ENCODE data around the gene INTS6L.
A peak's percentile ranks its signal among the peaks of the same experiment; 100 is the strongest.

Gene INTS6L

GRCh38 chrX:135522878-135523693 is 2.6 kb downstream of the INTS6L start:
- H3K4me1 ChIP-seq (ENCODE audit: control insufficient read depth in 1 of 2, insufficient read depth in 2 of 2, low read length in 2 of 2) = no peaks in the 10 kb centered on the region
- H3K9me3 ChIP-seq (ENCODE audit: control insufficient read depth in 1 of 2, low read length in 2 of 2) = no peaks in the 10 kb centered on the region
- H3K36me3 ChIP-seq (ENCODE audit: control insufficient read depth in 1 of 2, insufficient read depth in 2 of 2, low read length in 2 of 2) = no peaks in the 10 kb centered on the region
- H3K27me3 ChIP-seq (ENCODE audit: control insufficient read depth in 1 of 2, insufficient read depth in 2 of 2, low read length in 2 of 2) = no peaks in the 10 kb centered on the region
- peak overlapping the region in 1 of 2 donors; percentile 54 for H3K9ac ChIP-seq (ENCODE audit: low read depth in 1 of 2, low read length in 2 of 2)
- H3K27ac ChIP-seq (ENCODE audit: low read depth, low read length) = no peak overlapping the region
- H3K4me3 ChIP-seq (ENCODE audit: low read depth in 1 of 2, low read length in 2 of 2) = peak overlapping the region; percentile 72 to 77

DNA sequence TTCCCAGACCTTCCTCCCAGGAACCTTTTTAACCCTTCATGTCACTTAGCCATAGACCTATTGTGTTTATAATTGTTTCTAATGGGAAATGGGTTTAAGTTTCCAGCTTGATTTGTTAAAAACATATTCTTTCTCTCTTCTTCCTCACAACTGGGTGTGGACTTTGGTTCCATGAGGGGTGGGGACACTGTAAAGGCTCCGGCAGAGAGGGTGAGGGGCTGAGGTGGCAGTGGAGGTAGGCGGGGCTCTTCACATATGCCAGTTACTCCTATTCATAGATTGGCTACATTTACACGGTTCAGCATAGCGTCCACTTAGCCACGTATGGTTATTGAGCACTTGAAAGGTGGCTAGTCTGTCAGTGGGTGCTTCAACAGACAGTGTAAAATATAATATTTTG is 7.8 kb downstream of the INTS6L start:
- Histone ChIP-seq H3K9me3 (ENCODE audit: control insufficient read depth in 1 of 2, low read length in 2 of 2) (no peaks in the 10 kb centered on the region), H3K4me1 (ENCODE audit: control insufficient read depth in 1 of 2, insufficient read depth in 2 of 2, low read length in 2 of 2) (no peaks in the 10 kb centered on the region), H3K4me3 (ENCODE audit: low read depth in 1 of 2, low read length in 2 of 2) (no peak overlapping the region), H3K27me3 (ENCODE audit: control insufficient read depth in 1 of 2, insufficient read depth in 2 of 2, low read length in 2 of 2) (no peaks in the 10 kb centered on the region), H3K36me3 (ENCODE audit: control insufficient read depth in 1 of 2, insufficient read depth in 2 of 2, low read length in 2 of 2) (no peaks in the 10 kb centered on the region), H3K27ac (ENCODE audit: low read depth, low read length) (no peak overlapping the region), H3K9ac (ENCODE audit: low read depth in 1 of 2, low read length in 2 of 2) (no peak overlapping the region)

- no peak overlapping the region for H3K4me3 ChIP-seq (ENCODE audit: low read depth in 1 of 2, low read length in 2 of 2)
- no peak overlapping the region for H3K9ac ChIP-seq (ENCODE audit: low read depth in 1 of 2, low read length in 2 of 2)
- H3K27ac ChIP-seq (ENCODE audit: low read depth, low read length) = no peak overlapping the region
- H3K36me3 ChIP-seq (ENCODE audit: control insufficient read depth in 1 of 2, insufficient read depth in 2 of 2, low read length in 2 of 2) = no peaks in the 10 kb centered on the region
- H3K27me3 ChIP-seq (ENCODE audit: control insufficient read depth in 1 of 2, insufficient read depth in 2 of 2, low read length in 2 of 2) = no peaks in the 10 kb centered on the region
- no peaks in the 10 kb centered on the region for H3K9me3 ChIP-seq (ENCODE audit: control insufficient read depth in 1 of 2, low read length in 2 of 2)
- H3K4me1 ChIP-seq (ENCODE audit: control insufficient read depth in 1 of 2, insufficient read depth in 2 of 2, low read length in 2 of 2) = no peaks in the 10 kb centered on the region
Observed at GRCh38 chrX:135528756-135529155, 8.3 kb downstream of the INTS6L start.

DNA sequence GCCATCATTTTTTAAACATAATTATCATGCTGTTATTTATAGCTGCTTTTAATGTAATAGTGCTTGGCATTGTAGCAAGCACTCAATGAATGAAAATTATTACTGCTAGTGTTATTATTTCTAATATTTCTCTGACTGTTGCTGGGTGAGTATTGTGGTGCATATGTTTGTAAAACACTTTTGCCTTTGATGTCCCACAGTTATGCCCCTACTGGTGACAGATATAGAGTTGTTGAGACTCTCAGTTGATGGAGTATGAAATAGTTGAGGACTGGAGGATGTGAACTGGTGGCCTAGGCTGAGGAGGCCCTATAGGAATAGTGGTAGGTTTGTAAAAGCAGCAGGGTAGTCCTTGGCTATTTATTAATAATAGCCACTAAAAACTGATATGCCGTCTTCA is 9.6 kb downstream of the INTS6L start:
- Histone ChIP-seq H3K27ac (ENCODE audit: low read depth, low read length) (no peak overlapping the region), H3K4me3 (ENCODE audit: low read depth in 1 of 2, low read length in 2 of 2) (no peak overlapping the region), H3K9ac (ENCODE audit: low read depth in 1 of 2, low read length in 2 of 2) (no peak overlapping the region), H3K4me1 (ENCODE audit: control insufficient read depth in 1 of 2, insufficient read depth in 2 of 2, low read length in 2 of 2) (no peaks in the 10 kb centered on the region), H3K9me3 (ENCODE audit: control insufficient read depth in 1 of 2, low read length in 2 of 2) (no peaks in the 10 kb centered on the region), H3K27me3 (ENCODE audit: control insufficient read depth in 1 of 2, insufficient read depth in 2 of 2, low read length in 2 of 2) (no peaks in the 10 kb centered on the region), H3K36me3 (ENCODE audit: control insufficient read depth in 1 of 2, insufficient read depth in 2 of 2, low read length in 2 of 2) (no peaks in the 10 kb centered on the region)

- H3K9me3 ChIP-seq (ENCODE audit: control insufficient read depth in 1 of 2, low read length in 2 of 2) = no peaks in the 10 kb centered on the region
- no peak overlapping the region for H3K9ac ChIP-seq (ENCODE audit: low read depth in 1 of 2, low read length in 2 of 2)
- H3K27me3 ChIP-seq (ENCODE audit: control insufficient read depth in 1 of 2, insufficient read depth in 2 of 2, low read length in 2 of 2) = no peaks in the 10 kb centered on the region
- H3K27ac ChIP-seq (ENCODE audit: low read depth, low read length) = no peak overlapping the region
- no peaks in the 10 kb centered on the region for H3K4me1 ChIP-seq (ENCODE audit: control insufficient read depth in 1 of 2, insufficient read depth in 2 of 2, low read length in 2 of 2)
- H3K4me3 ChIP-seq (ENCODE audit: low read depth in 1 of 2, low read length in 2 of 2) = no peak overlapping the region
- H3K36me3 ChIP-seq (ENCODE audit: control insufficient read depth in 1 of 2, insufficient read depth in 2 of 2, low read length in 2 of 2) = no peaks in the 10 kb centered on the region
Observed at GRCh38 chrX:135531813-135532212, 11.4 kb downstream of the INTS6L start.

DNA sequence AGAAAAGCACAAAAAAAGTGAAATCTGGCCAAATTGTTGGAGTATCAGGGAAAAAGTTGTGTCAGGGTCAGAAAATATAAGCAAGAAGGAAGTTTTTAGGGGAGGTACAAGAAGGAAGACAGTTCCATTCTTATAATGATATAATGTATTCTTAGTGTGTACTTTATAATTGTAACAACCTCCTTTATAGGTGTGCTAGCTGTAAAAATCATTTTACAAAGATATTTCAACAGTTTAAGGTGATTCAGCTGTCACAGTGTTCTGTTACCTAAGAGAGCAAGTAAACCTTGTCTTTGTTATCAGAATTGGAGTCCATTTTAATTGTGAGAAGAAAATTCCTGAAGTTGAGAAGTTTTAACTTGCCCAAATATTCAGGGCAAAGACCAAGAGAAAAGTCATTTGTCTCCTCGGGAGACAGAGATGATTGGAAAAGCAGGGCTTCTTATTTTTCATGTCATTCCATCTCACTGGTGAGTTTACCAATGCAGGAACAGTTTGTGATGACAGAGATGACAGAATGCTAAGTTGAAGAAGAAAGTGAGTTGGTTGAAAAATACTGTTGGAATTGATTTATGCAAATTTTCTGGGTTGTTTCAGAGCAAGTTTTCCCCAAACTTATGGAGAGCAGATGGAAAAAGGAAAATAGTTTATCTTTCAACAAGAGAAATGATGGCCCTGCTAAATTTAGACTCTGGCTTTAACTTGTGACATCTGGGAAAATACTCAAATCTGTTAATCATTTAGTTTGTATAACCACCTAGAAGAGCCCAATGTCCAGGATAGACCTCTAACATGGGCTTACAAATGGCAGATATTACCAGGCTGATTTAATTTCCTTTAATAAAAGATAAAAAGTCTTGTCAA is 14.8 kb downstream of the INTS6L start:
- Histone ChIP-seq H3K9ac (ENCODE audit: low read depth in 1 of 2, low read length in 2 of 2) (no peak overlapping the region), H3K9me3 (ENCODE audit: control insufficient read depth in 1 of 2, low read length in 2 of 2) (no peaks in the 10 kb centered on the region), H3K36me3 (ENCODE audit: control insufficient read depth in 1 of 2, insufficient read depth in 2 of 2, low read length in 2 of 2) (no peaks in the 10 kb centered on the region), H3K27me3 (ENCODE audit: control insufficient read depth in 1 of 2, insufficient read depth in 2 of 2, low read length in 2 of 2) (no peaks in the 10 kb centered on the region), H3K4me3 (ENCODE audit: low read depth in 1 of 2, low read length in 2 of 2) (no peak overlapping the region), H3K27ac (ENCODE audit: low read depth, low read length) (no peak overlapping the region), H3K4me1 (ENCODE audit: control insufficient read depth in 1 of 2, insufficient read depth in 2 of 2, low read length in 2 of 2) (no peaks in the 10 kb centered on the region)

DNA sequence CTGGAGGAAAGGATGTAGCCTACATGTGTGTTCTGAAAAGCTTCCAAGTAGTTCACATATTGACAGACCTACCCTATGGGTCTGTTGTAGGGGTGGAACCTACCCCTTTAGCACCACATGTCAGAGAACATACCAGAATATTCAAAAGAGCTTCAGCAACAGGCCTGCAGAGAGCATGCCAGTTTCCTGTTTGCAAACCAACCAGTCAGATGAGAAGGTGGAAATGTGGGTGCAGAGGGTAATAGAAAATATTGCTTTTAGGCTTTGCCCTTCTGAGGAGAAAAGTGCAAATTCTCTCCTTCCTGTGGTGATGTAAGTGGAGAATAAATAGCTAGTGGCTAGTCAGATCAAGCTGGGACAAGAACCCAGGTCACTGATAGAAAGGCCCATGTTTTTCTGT is 16.4 kb downstream of the INTS6L start:
- H3K4me1 ChIP-seq (ENCODE audit: control insufficient read depth in 1 of 2, insufficient read depth in 2 of 2, low read length in 2 of 2) = no peaks in the 10 kb centered on the region
- H3K27me3 ChIP-seq (ENCODE audit: control insufficient read depth in 1 of 2, insufficient read depth in 2 of 2, low read length in 2 of 2) = no peaks in the 10 kb centered on the region
- H3K9ac ChIP-seq (ENCODE audit: low read depth in 1 of 2, low read length in 2 of 2) = no peak overlapping the region
- no peak overlapping the region for H3K4me3 ChIP-seq (ENCODE audit: low read depth in 1 of 2, low read length in 2 of 2)
- H3K36me3 ChIP-seq (ENCODE audit: control insufficient read depth in 1 of 2, insufficient read depth in 2 of 2, low read length in 2 of 2) = no peaks in the 10 kb centered on the region
- H3K27ac ChIP-seq (ENCODE audit: low read depth, low read length) = no peak overlapping the region
- no peaks in the 10 kb centered on the region for H3K9me3 ChIP-seq (ENCODE audit: control insufficient read depth in 1 of 2, low read length in 2 of 2)

DNA sequence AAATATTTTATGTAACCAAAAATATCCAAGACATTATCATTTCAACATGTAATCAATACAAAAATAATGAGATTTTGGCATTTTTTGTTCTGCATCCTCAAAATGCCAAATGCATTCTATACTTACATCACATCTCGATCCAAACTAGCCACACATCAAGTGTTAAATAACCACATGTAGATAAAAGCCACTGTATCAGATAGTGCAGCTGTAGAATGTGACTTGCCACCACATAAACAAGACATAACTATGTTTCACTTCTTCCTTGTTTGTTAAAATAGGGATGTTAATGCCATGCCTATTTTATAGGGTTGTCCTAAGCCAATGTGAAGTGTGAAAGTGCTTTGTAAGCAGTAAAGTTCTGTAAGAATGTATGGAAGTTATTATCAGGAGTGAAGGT is 20.9 kb downstream of the INTS6L start:
- Histone ChIP-seq H3K9me3 (ENCODE audit: control insufficient read depth in 1 of 2, low read length in 2 of 2) (no peaks in the 10 kb centered on the region), H3K4me3 (ENCODE audit: low read depth in 1 of 2, low read length in 2 of 2) (no peak overlapping the region), H3K36me3 (ENCODE audit: control insufficient read depth in 1 of 2, insufficient read depth in 2 of 2, low read length in 2 of 2) (no peaks in the 10 kb centered on the region), H3K27me3 (ENCODE audit: control insufficient read depth in 1 of 2, insufficient read depth in 2 of 2, low read length in 2 of 2) (no peaks in the 10 kb centered on the region), H3K27ac (ENCODE audit: low read depth, low read length) (no peak overlapping the region), H3K4me1 (ENCODE audit: control insufficient read depth in 1 of 2, insufficient read depth in 2 of 2, low read length in 2 of 2) (peaks cover 4 to 6% of the 10 kb centered on the region in 2 donors), H3K9ac (ENCODE audit: low read depth in 1 of 2, low read length in 2 of 2) (no peak overlapping the region)

- Histone ChIP-seq H3K9me3 (ENCODE audit: control insufficient read depth in 1 of 2, low read length in 2 of 2) (no peaks in the 10 kb centered on the region), H3K4me3 (ENCODE audit: low read depth in 1 of 2, low read length in 2 of 2) (no peak overlapping the region), H3K9ac (ENCODE audit: low read depth in 1 of 2, low read length in 2 of 2) (no peak overlapping the region), H3K36me3 (ENCODE audit: control insufficient read depth in 1 of 2, insufficient read depth in 2 of 2, low read length in 2 of 2) (no peaks in the 10 kb centered on the region), H3K4me1 (ENCODE audit: control insufficient read depth in 1 of 2, insufficient read depth in 2 of 2, low read length in 2 of 2) (peaks cover 4 to 6% of the 10 kb centered on the region in 2 donors), H3K27me3 (ENCODE audit: control insufficient read depth in 1 of 2, insufficient read depth in 2 of 2, low read length in 2 of 2) (no peaks in the 10 kb centered on the region), H3K27ac (ENCODE audit: low read depth, low read length) (no peak overlapping the region)
Observed at GRCh38 chrX:135543172-135543571, 22.7 kb downstream of the INTS6L start.

GRCh38 chrX:135543924-135544323 is 23.5 kb downstream of the INTS6L start:
- Histone ChIP-seq H3K36me3 (ENCODE audit: control insufficient read depth in 1 of 2, insufficient read depth in 2 of 2, low read length in 2 of 2) (no peaks in the 10 kb centered on the region), H3K9ac (ENCODE audit: low read depth in 1 of 2, low read length in 2 of 2) (no peak overlapping the region), H3K4me1 (ENCODE audit: control insufficient read depth in 1 of 2, insufficient read depth in 2 of 2, low read length in 2 of 2) (peaks cover 4 to 6% of the 10 kb centered on the region in 2 donors), H3K9me3 (ENCODE audit: control insufficient read depth in 1 of 2, low read length in 2 of 2) (no peaks in the 10 kb centered on the region), H3K27me3 (ENCODE audit: control insufficient read depth in 1 of 2, insufficient read depth in 2 of 2, low read length in 2 of 2) (no peaks in the 10 kb centered on the region), H3K27ac (ENCODE audit: low read depth, low read length) (no peak overlapping the region), H3K4me3 (ENCODE audit: low read depth in 1 of 2, low read length in 2 of 2) (peak overlapping the region in 1 of 2 donors; percentile 17)
